ENCODE data around the gene ELAVL1.
A peak's percentile ranks its signal among the peaks of the same experiment; 100 is the strongest.

ELAVL1 gene

GRCh38 chr19:8021374-8021773 is 15.9 kb upstream of the ELAVL1 start:
- DNase-seq (ENCODE audit: low spot score): no peak

DNA sequence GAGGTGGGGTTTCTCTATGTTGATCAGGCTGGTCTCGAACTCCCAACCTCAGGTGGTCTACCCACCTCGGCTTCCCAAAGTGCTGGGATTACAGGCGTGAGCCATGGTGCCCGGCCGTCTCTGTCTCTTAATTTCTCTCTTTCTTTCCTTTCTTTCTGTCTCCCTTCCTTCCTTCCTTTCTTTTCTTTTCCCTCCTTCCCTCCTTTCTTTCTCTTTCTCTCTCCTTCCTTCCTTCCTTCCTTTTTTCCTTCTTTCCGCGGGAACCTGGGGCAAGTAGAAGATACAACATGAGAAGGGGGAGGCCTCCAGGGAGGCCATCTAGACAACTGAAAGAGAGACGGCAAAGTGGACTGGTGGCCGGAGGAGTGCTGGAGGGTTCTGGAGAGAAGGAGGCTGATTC is 15.2 kb upstream of the ELAVL1 start:
- no peak for DNase-seq (ENCODE audit: low spot score)

DNA sequence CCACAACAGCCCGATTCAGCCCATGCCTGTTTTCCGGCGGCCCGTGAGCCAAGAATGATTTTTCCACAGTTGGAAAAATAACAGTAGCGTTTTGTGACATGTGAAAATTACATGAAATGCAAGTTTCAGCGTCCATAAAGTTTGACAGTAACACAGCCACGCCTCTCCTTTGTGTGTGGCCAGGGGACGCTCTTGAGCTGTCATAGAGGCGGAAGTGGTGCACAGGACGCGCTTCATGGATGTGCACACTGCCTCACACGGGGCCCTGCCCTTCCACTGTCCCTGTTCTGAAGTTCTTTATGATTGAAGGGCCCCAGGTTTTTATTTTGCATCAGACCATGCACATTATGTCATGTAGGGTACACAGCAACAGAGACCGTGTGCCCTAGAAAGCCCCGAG is 12.4 kb upstream of the ELAVL1 start:
- DNase-seq (ENCODE audit: low spot score): no peak

DNA sequence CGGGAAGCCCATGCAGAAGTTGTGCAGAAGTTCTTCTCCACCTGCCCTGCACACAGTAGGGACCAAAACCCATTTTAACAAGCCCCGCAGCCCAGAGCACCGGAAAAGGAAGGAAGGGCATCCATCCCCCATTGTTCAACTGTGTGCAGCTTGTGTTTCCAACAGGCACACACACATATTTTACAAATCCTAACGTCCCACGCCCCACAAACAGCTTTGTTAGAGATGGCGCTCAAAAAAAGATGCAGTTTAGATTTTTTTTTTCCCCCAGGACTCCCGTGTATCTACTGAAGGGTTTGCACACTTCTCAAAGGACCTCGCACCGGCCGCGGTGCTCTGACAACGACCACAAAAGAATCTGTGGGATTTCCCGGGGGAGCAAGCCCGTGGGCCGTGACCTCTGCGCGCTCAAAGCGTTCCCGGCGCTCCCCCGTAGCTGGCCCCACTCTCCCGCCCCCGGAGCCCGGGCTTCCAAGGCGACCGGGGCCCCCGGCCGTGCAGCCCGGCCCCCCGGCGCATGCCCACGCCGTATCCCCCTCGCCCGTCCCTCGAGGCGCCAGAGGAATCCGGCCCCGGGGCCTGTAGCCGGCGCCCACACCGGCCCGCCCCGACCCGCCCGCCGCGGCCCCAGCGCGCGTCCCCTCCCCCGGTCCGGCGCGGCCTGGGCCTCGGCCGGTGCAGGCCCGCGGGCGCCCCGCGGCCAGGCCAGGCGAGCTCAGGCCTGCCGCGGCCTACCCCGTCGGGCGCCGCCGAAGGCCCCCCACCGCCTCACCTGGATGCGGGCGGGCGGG is 523 bp downstream of the ELAVL1 start:
- peak; percentile 21 for DNase-seq (ENCODE audit: low spot score)

- DNase-seq (ENCODE audit: low spot score): no peak
These were observed 1.4 kb downstream of the ELAVL1 start for GRCh38 chr19:8004001-8004400.

DNA sequence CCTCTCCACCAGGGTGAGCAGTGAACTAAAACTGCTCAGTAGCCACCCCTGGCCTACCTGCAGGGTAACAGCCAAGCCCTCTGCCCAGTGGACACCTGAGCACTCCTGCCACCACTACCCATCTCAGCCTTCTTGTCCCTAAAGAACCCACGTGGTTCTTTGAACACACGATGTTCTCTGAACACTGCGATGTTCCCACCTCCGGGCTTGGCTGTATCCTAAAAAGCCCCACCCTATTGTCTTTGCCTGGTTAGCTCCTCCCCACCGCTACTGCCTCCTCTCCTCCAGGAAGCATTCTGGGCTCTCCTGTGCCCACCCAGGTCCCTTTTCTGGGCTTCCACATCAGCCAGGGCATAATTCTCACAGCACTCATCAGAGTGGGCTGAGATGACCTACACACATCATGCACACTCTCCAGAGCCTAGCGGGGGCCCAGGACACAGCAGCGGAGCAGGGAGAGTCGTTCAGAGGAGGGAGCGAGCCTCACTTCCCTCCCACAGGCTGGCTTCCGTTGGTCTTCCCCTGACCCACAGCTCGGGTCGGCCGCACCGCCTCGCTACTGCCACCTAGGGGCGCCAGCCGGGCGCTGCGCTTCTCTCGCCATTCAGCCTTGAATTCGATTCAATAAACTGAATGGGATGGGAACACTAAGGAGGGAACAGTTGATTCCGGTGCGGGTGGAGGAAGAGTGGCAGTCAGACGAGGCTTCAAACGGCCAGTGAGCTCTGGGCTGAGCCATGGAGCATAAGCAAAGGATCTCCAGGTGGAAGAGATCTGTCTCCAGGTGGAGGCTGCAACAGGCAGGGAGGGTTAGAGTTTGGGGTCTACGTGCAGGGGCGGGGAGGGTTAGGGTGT is 3.2 kb downstream of the ELAVL1 start:
- peak; percentile 90 for DNase-seq (ENCODE audit: low spot score)

GRCh38 chr19:8001651-8001994 is 3.8 kb downstream of the ELAVL1 start:
- DNase-seq (ENCODE audit: low spot score): no peak

- no peak for DNase-seq (ENCODE audit: low spot score)
These were observed 5.0 kb downstream of the ELAVL1 start for GRCh38 chr19:8000298-8001038.

DNA sequence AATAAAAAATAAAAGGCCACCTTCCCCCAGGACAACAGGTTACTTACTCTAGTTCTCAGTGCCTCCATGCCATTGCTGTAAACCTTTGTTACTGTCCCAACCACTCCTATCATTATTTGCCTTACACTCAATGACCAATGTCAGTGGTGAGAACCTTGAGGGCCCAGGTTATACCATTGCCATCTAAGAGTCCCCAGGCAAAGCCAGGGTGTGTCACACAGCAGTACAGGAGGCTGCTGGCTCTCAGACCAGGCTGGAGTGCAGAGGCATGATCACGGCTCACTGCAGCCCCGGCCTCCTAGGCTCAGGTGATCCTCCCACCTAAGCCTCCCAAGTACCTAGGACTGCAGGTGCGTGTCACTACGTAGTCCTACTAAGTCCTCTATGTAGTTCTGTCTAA is 6.1 kb downstream of the ELAVL1 start:
- DNase-seq (ENCODE audit: low spot score): no peak

GRCh38 chr19:7997809-7998480 is 7.5 kb downstream of the ELAVL1 start:
- no peak for DNase-seq (ENCODE audit: low spot score)

DNA sequence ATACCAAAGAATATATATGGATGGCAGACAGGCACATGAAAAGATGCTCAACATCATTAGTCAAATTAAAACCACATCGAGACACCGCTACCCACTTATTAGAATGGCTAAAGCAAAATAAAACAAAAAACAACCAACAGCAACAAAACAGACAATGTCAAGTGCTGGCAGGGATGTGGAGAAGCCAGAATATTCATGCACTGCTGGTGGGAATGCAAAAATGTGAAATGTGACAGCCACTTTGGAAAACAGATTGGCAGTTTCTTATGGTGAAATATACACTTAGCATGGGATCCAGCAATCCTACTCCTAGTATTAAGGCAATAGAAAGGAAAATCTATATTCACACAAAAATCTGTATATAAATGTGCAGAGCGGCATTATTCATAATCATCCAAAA is 8.6 kb downstream of the ELAVL1 start:
- DNase-seq (ENCODE audit: low spot score): no peak

DNA sequence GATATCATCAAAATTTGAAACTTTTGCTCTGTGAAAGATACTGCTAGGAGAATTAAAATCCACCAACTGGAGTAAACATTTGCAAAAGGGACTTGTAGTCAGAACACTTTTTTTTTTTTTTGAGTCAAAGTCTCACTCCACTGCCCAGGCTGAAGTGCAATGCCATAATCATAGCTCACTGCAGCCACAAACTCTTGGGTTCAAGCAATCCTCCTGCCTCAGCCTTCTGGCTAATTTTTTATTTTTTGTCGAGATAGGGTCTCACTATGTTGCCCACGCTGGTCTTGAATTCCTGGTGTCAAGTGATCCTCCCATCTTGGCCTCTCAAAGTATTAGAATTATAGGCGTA is 9.7 kb downstream of the ELAVL1 start:
- DNase-seq (ENCODE audit: low spot score): no peak

GRCh38 chr19:7994928-7995809 is 10.3 kb downstream of the ELAVL1 start:
- DNase-seq (ENCODE audit: low spot score): no peak

GRCh38 chr19:7994114-7994513 is 11.3 kb downstream of the ELAVL1 start:
- no peak for DNase-seq (ENCODE audit: low spot score)

DNA sequence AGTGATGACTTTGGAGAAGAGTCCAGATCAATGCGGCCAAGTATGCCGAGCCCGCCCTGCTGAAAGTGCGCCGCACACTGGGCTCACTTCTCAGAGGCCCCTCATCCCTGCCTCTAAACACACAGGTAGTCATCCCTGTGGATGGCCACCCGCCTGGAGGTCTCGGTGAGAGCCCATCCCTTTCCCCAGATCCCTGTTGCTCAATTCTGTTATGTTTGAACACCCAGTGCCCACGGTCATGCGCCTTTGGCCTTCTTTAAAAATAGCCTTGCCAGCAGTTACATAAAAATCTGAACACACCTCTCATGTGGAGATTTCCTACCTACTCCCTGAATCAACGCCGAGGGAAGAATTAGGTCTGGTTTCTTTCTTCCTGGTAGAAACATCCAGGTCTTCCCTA is 11.9 kb downstream of the ELAVL1 start:
- DNase-seq (ENCODE audit: low spot score): no peak

DNA sequence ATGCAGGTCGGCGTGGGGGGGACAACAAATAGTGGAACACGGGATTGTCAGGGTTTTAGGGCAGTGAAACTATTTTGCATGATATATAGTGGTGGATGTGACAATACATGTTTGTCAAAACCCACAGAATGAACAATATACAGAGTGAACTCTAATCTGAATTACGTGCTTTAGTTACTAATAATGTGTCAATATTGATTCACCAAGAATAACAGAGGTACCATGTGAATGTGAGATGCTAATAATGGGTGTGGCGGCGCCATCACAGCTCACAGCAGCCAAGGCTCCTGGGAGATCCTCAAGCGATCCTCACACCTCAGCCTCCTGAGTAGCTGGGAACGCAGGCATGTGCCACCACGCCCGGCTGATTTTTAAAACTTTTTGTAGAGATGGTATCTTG is 12.9 kb downstream of the ELAVL1 start:
- no peak for DNase-seq (ENCODE audit: low spot score)

- DNase-seq (ENCODE audit: low spot score): no peak
These were observed 16.3 kb downstream of the ELAVL1 start for GRCh38 chr19:7989071-7989575.

DNA sequence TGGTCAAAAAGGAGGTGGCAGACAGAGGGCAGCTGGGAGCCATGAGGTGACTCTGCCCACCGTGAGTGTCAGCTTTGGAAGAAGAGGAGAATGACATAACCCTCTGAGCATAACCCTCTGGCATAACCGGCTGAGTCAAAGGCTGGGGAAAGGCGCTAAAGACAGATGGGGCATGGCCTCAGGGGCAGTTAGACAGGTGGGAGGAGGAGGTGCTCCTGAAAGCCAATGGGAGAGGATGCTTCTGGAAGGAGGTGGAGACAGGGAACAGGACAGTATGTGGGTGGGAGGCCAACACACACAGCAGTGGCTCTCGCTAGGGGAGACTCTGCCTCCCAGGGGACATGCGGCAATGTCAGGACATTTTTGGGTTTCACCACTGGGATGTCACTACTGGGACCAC is 17.1 kb downstream of the ELAVL1 start:
- no peak for DNase-seq (ENCODE audit: low spot score)

GRCh38 chr19:7987114-7987768 is 18.2 kb downstream of the ELAVL1 start:
- no peak for DNase-seq (ENCODE audit: low spot score)

- peak; percentile 72 for DNase-seq (ENCODE audit: low spot score)
These were observed 18.9 kb downstream of the ELAVL1 start for GRCh38 chr19:7986321-7987113.

Measured in AG08395 (cell line).